Mesodermal cell (in vitro differentiated cells): ENCODE measurements around the gene ACRV1.

Experiments
- H3K27ac ChIP-seq: 2 replicates; pipeline ENCODE4 v1.7.0; 2013; ENCODE audit warnings: mild to moderate bottlenecking, low read depth, low read length, moderate library complexity; ENCODE audit not compliant: severe bottlenecking
- H3K36me3 ChIP-seq: 2 replicates; pipeline ENCODE4 v1.7.1; 2013; ENCODE audit warnings: mild to moderate bottlenecking, low read length, moderate library complexity; ENCODE audit not compliant: control insufficient read depth, insufficient read depth
- H3K4me1 ChIP-seq: one replicate; pipeline ENCODE4 v1.7.1; 2013; ENCODE audit warnings: mild to moderate bottlenecking, low read length; ENCODE audit not compliant: insufficient read depth, control insufficient read depth, poor library complexity, severe bottlenecking
- H3K4me3 ChIP-seq: 2 replicates; pipeline ENCODE4 v1.7.0; 2013; ENCODE audit warnings: low read length, control low read depth, mild to moderate bottlenecking; ENCODE audit not compliant: insufficient read depth, poor library complexity, severe bottlenecking; ENCODE audit errors: extremely low read depth
- H3K9me3 ChIP-seq: 2 replicates; pipeline ENCODE4 v1.7.1; 2013; ENCODE audit warnings: mild to moderate bottlenecking, low read length, moderate library complexity; ENCODE audit not compliant: control insufficient read depth
- WGBS, 2 experiments: methylation state at CpG; one replicate each; pipeline ENCODE4 v1.1.5; 2013; ENCODE audit warnings: missing lambda C conversion rate in 2 of 2; ENCODE audit not compliant: insufficient coverage in 2 of 2; 5-methylcytosine and 5-hydroxymethylcytosine counted together

The ACRV1 gene

DNA sequence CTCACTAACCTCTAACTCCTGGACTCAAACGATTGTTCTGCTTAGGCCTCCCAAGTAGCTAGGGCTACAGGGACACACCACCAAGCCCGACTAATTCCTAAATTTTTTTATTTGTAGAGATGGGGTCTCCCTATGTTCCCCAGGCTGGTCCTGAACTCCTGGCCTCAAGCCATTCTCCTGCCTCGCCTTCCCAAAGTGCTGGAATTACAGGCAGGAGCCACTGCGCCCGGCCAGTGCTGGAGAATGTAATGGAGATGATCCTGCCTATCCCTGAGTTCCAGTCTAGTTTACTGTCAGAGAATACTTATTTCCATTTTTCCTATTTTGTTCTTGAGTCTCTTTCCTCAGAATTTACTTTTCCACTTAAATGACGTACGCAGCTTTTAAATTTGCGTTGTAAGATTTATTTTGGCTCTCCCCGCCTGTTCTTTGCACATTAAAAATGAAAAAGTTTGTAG lies 55.9 kb downstream of the ACRV1 start, which contains the start of gene CHEK1:
Gene CHEK1 (plus strand): TSS at position 408 of the 458 bp plus-strand sequence. CDS start 1,606 bp downstream, outside the sequence.
- Histone ChIP-seq H3K4me3 (peak within 1 kb of the TSS; percentile 59), H3K27ac (peak within 1 kb of the TSS; percentile 94), H3K4me1 (no peaks in the 10 kb centered on the region), H3K9me3 (no peaks in the 10 kb centered on the region), H3K36me3 (peaks cover 54% of the 10 kb centered on the region)
- 81 to 100% methylated on average over 1 to 6 of the region's 9 CpGs for WGBS, 2 experiments

- no peak overlapping the region for H3K4me3 ChIP-seq
- no peak overlapping the region for H3K27ac ChIP-seq
- H3K4me1 ChIP-seq, result no peaks in the 10 kb centered on the region
- H3K36me3 ChIP-seq, result peaks cover 58% of the 10 kb centered on the region
- no peaks in the 10 kb centered on the region for H3K9me3 ChIP-seq
- WGBS, 2 experiments, result 100% methylated on average over 1 of the region's 1 CpG; no CpG with 5 or more reads in 1 of the 2 experiments
Measured at GRCh38 chr11:125623064-125623463, 57.6 kb downstream of the ACRV1 start.

DNA sequence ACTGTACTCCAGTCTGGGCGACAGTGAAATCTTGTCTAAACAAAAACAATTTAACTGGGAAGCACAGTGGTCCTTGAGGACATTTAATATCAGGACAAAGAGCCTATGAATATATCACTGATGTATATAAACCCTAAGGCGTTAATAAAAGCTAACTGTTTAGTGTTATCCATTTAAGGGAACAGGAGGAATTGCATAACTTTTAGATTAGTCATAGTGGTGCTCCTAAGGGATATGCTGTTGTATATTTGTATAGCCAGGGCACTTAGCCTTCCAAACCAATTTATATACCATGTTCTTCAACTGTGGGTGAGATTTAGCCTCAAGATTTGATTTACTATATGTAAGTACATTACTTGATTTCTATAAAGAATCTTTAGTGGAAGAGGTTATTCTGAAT lies 58.7 kb downstream of the ACRV1 start:
- peaks cover 67% of the 10 kb centered on the region for H3K36me3 ChIP-seq
- no peaks in the 10 kb centered on the region for H3K9me3 ChIP-seq
- WGBS, 2 experiments, result 83% methylated on average over 1 of the region's 2 CpGs; no CpG with 5 or more reads in 1 of the 2 experiments
- H3K4me1 ChIP-seq, result no peaks in the 10 kb centered on the region
- H3K27ac ChIP-seq, result no peak overlapping the region
- H3K4me3 ChIP-seq, result no peak overlapping the region
